ENCODE data around the gene ZNF850. TPM values are rescaled to one million over a fixed set of nuclear protein-coding genes. Genes with fewer than 3 reads are reported as not detected.

Gene ZNF850
- polyA plus RNA-seq, 1 of the 3 experiments (the other 2 are of a cell fraction), result 1.6 TPM

- TF ChIP-seq CTCF (IDR thresholded peaks at IDR 0.05) (no peak), MEF2A (IDR thresholded peaks at IDR 0.05; ENCODE audit: borderline replicate concordance, low read depth) (no peak), ELF1 (IDR thresholded peaks at IDR 0.05) (peak; percentile 79), TAF1 (IDR thresholded peaks at IDR 0.05; ENCODE audit: borderline replicate concordance, low read depth, low read length) (no peak), EP300 (IDR thresholded peaks at IDR 0.05; ENCODE audit: borderline replicate concordance in 1 of 2, low read depth in 1 of 2, low read length in 1 of 2) (no peak), RFX5 (IDR thresholded peaks at IDR 0.05; ENCODE audit: low read length) (no peak), CHD2 (IDR thresholded peaks at IDR 0.05; ENCODE audit: low read length, partially characterized antibody) (peak; percentile 99), RCOR1 (IDR thresholded peaks at IDR 0.05; ENCODE audit: low read length) (no peak), RXRA (IDR thresholded peaks at IDR 0.05; ENCODE audit: borderline replicate concordance, low read depth) (no peak), YY1 (IDR thresholded peaks at IDR 0.05; ENCODE audit: low read depth) (no peak; the same call in none of the 2 replicates), RAD21 (IDR thresholded peaks at IDR 0.05; ENCODE audit: low read length) (no peak), GATA2 (CRISPR knock-in tag; IDR thresholded peaks at IDR 0.05) (peak; percentile 46; the same call in 1 of the 2 replicates)
Observed at GRCh38 chr19:36772311-36773222, at the start of gene ZNF850 (continued).

GRCh38 chr19:36821758-36822157 is 49.2 kb upstream of the ZNF850 start:
- Histone ChIP-seq H3K79me2 (ENCODE audit: insufficient read depth) (no peaks in the 10 kb centered on the region), H3K9me2 (no peaks in the 10 kb centered on the region), H3K27ac (ENCODE audit: low read depth in 2 of 2, low read length in 1 of 2) (no peak overlapping the region), H3K36me3 (replicated peaks in 1 of 2; ENCODE audit: control insufficient read depth in 1 of 2, insufficient read depth in 2 of 2, low read length in 1 of 2) (peaks cover 65 to 84% of the 10 kb centered on the region in 2 experiments), H3K9me3 (peaks cover 60% of the 10 kb centered on the region), H3K27me3 (ENCODE audit: insufficient read depth) (no peaks in the 10 kb centered on the region), H4K20me1 (ENCODE audit: insufficient read depth) (no peaks in the 10 kb centered on the region), H3K4me3 (ENCODE audit: low read depth in 2 of 2, low read length in 1 of 2) (no peak overlapping the region), H3K4me2 (no peak overlapping the region), H3F3A (replicated peaks; ENCODE audit: insufficient read depth) (peaks cover 10% of the 10 kb centered on the region), H2AFZ (ENCODE audit: low read depth) (no peak overlapping the region), H3K4me1 (ENCODE audit: control insufficient read depth in 1 of 2, insufficient read depth in 2 of 2, low read depth in 1 of 2, low read length in 1 of 2) (no peaks in the 10 kb centered on the region), H3K9ac (no peak overlapping the region)
- POLR2A ChIA-PET, result no interaction called here
- TF ChIP-seq YY1 (IDR thresholded peaks at IDR 0.05; ENCODE audit: low read depth) (no peak), ELF1 (IDR thresholded peaks at IDR 0.05) (no peak), EZH2phosphoT487 (IDR thresholded peaks at IDR 0.05; ENCODE audit: borderline replicate concordance, low read depth) (no peak), RCOR1 (IDR thresholded peaks at IDR 0.05; ENCODE audit: low read length) (no peak), SMC3 (IDR thresholded peaks at IDR 0.05; ENCODE audit: low read depth, low read length) (no peak), SIN3A (IDR thresholded peaks at IDR 0.05; ENCODE audit: borderline replicate concordance, low read depth, low read length) (no peak), GABPA (IDR thresholded peaks at IDR 0.05; ENCODE audit: low read depth) (no peak), FOXM1 (IDR thresholded peaks at IDR 0.05; ENCODE audit: low read depth) (no peak), IRF3 (IDR thresholded peaks at IDR 0.05; ENCODE audit: low read depth, low read length) (no peak), TCF12 (IDR thresholded peaks at IDR 0.05) (no peak)
- no peak for DNase-seq
- CTCF ChIA-PET, result no interaction called here
- 78% methylated on average over 5 of the region's 5 CpGs for WGBS (ENCODE audit: low lambda C conversion rate)

Data from SK-N-SH (cell line).